SK-N-SH treated with all-trans-retinoic acid at 6 μM for 48 hours (cell line): ENCODE measurements around the gene CRYAB.

ENCODE experiments used
- ATAC-seq: fragments of 200-7000 bp; cut with Tn5 transposase; 3 replicates; pipeline ENCODE4 v1.9.1; 2020; ENCODE audit warnings: mild to moderate bottlenecking, moderate library complexity
- CSDC2 ChIP-seq: fragments of 250-450 bp; sonication (Bioruptor Pico); IDR thresholded peaks from 2 replicates; pipeline ENCODE4 v1.5.0; 2020; ENCODE audit warnings: mild to moderate bottlenecking, moderate library complexity
- GLIS3 ChIP-seq: fragments of 250-450 bp; sonication (Bioruptor Pico); IDR thresholded peaks from 2 replicates; pipeline ENCODE4 v1.5.0; 2020; ENCODE audit warnings: mild to moderate bottlenecking, moderate library complexity
- OSR1 ChIP-seq: fragments of 250-450 bp; sonication (Bioruptor Pico); IDR thresholded peaks from 2 replicates; pipeline ENCODE4 v1.8.0; 2022; ENCODE audit warnings: moderate library complexity, mild to moderate bottlenecking, inconsistent platforms
- TCF4 ChIP-seq: fragments of 250-450 bp; sonication (Bioruptor Pico); IDR thresholded peaks from 2 replicates; pipeline ENCODE4 v1.8.0; 2021; ENCODE audit warnings: mild to moderate bottlenecking, moderate library complexity, borderline replicate concordance
- TOX ChIP-seq: fragments of 250-450 bp; sonication (Bioruptor Pico); IDR thresholded peaks from 2 replicates; pipeline ENCODE4 v1.8.0; 2021; ENCODE audit warnings: mild to moderate bottlenecking, moderate library complexity, borderline replicate concordance
- ZC3H10 ChIP-seq: fragments of 250-450 bp; sonication (Bioruptor Pico); IDR thresholded peaks from 2 replicates; pipeline ENCODE4 v1.5.1; 2021; ENCODE audit warnings: mild to moderate bottlenecking, moderate library complexity
- ZFP30 ChIP-seq: fragments of 450-650 bp; formaldehyde crosslinking; IDR thresholded peaks from 2 replicates; pipeline ENCODE4 v1.5.0; 2022; ENCODE audit warnings: mild to moderate bottlenecking, moderate library complexity
- ZNF565 ChIP-seq: fragments of 450-650 bp; formaldehyde crosslinking; conservative IDR thresholded peaks from 2 replicates; pipeline ENCODE4 v1.5.0; 2020; ENCODE audit warnings: low read depth, mild to moderate bottlenecking, moderate library complexity
- ZNF70 ChIP-seq: fragments of 450-650 bp; formaldehyde crosslinking; IDR thresholded peaks from 2 replicates; pipeline ENCODE4 v1.5.0; 2020; ENCODE audit warnings: mild to moderate bottlenecking, moderate library complexity
- ZNF8 ChIP-seq: fragments of 450-650 bp; formaldehyde crosslinking; IDR thresholded peaks from 2 replicates; pipeline ENCODE4 v1.5.0; 2020; ENCODE audit warnings: mild to moderate bottlenecking, moderate library complexity
- TF ChIP-seq, protein P1 (sequence below): fragments of 250-450 bp; sonication (Bioruptor Pico); IDR thresholded peaks from 2 replicates; pipeline ENCODE4 v1.8.0; 2020; ENCODE audit warnings: mild to moderate bottlenecking, moderate library complexity, borderline replicate concordance
- TF ChIP-seq, protein P2 (sequence below): fragments of 250-450 bp; sonication (Bioruptor Pico); IDR thresholded peaks from 2 replicates; pipeline ENCODE4 v1.5.1; 2021; ENCODE audit warnings: mild to moderate bottlenecking, moderate library complexity
- TF ChIP-seq, protein P3 (sequence below): fragments of 250-450 bp; sonication (Bioruptor Pico); IDR thresholded peaks from 2 replicates; pipeline ENCODE4 v1.8.0; 2021; ENCODE audit warnings: low read depth, mild to moderate bottlenecking, moderate library complexity, borderline replicate concordance
- TF ChIP-seq, protein P4 (sequence below): fragments of 250-450 bp; sonication (Bioruptor Pico); IDR thresholded peaks from 2 replicates; pipeline ENCODE4 v1.5.1; 2020; ENCODE audit warnings: low read depth, mild to moderate bottlenecking, moderate library complexity
- TF ChIP-seq, protein P5 (sequence below): fragments of 250-450 bp; sonication (Bioruptor Pico); IDR thresholded peaks from 2 replicates; pipeline ENCODE4 v1.5.0; 2020; ENCODE audit warnings: mild to moderate bottlenecking, moderate library complexity

The CRYAB gene

DNA sequence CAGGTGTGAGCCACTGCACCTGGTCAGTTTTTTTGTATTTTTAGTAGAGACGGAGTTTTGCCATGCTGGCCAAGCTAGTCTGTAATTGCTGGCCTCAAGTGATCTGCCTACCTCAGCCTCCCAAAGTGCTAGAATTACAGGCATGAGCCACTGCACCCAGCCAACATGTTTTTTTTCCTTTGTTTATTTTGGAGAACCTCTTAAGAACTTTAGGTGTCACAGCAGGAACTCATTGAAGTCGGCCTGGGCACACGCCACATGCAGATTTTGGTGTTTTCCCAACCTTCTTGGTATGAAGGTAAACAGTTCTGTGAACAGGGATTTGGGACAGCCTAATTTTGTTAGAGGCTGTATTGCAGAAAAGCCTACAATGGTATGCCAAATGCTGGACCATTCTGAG, 34.9 kb upstream of the CRYAB start:
- no peak for TF ChIP-seq ZNF565 (CRISPR knock-in tag)
- TF ChIP-seq, protein P1, sequence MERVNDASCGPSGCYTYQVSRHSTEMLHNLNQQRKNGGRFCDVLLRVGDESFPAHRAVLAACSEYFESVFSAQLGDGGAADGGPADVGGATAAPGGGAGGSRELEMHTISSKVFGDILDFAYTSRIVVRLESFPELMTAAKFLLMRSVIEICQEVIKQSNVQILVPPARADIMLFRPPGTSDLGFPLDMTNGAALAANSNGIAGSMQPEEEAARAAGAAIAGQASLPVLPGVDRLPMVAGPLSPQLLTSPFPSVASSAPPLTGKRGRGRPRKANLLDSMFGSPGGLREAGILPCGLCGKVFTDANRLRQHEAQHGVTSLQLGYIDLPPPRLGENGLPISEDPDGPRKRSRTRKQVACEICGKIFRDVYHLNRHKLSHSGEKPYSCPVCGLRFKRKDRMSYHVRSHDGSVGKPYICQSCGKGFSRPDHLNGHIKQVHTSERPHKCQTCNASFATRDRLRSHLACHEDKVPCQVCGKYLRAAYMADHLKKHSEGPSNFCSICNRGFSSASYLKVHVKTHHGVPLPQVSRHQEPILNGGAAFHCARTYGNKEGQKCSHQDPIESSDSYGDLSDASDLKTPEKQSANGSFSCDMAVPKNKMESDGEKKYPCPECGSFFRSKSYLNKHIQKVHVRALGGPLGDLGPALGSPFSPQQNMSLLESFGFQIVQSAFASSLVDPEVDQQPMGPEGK (CRISPR knock-in tag), result no peak
- TF ChIP-seq, protein P2, sequence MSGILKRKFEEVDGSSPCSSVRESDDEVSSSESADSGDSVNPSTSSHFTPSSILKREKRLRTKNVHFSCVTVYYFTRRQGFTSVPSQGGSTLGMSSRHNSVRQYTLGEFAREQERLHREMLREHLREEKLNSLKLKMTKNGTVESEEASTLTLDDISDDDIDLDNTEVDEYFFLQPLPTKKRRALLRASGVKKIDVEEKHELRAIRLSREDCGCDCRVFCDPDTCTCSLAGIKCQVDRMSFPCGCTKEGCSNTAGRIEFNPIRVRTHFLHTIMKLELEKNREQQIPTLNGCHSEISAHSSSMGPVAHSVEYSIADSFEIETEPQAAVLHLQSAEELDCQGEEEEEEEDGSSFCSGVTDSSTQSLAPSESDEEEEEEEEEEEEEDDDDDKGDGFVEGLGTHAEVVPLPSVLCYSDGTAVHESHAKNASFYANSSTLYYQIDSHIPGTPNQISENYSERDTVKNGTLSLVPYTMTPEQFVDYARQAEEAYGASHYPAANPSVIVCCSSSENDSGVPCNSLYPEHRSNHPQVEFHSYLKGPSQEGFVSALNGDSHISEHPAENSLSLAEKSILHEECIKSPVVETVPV, result no peak
- TF ChIP-seq, protein P3, sequence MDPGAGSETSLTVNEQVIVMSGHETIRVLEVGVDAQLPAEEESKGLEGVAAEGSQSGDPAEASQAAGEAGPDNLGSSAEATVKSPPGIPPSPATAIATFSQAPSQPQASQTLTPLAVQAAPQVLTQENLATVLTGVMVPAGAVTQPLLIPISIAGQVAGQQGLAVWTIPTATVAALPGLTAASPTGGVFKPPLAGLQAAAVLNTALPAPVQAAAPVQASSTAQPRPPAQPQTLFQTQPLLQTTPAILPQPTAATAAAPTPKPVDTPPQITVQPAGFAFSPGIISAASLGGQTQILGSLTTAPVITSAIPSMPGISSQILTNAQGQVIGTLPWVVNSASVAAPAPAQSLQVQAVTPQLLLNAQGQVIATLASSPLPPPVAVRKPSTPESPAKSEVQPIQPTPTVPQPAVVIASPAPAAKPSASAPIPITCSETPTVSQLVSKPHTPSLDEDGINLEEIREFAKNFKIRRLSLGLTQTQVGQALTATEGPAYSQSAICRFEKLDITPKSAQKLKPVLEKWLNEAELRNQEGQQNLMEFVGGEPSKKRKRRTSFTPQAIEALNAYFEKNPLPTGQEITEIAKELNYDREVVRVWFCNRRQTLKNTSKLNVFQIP, result no peak
- no peak for TF ChIP-seq OSR1 (CRISPR knock-in tag)
- TF ChIP-seq ZC3H10 (CRISPR knock-in tag), result no peak
- no peak for TF ChIP-seq ZNF8 (CRISPR knock-in tag)
- TF ChIP-seq CSDC2 (CRISPR knock-in tag), result no peak

DNA sequence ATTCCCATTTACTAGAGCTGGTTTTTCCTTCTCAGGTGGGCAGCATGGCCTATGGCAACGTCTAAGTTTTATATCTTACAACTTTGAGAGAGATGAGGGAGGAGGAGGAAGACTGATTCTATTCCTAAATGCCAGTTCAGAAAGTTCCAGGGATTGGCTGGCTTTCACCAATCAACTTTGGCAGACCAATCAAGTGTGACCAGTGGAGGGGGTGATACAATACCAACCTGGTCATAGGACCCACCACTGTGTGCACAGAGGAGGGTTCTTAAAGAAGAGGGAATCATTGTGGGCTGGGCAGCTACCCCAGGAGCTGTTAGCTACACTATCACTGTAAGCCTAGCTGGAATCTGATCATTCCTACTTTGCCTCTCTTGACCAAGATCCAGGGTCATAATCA, 33.6 kb upstream of the CRYAB start:
- TF ChIP-seq ZFP30 (CRISPR knock-in tag) (no peak), GLIS3 (CRISPR knock-in tag) (no peak), ZNF70 (CRISPR knock-in tag) (no peak), TCF4 (no peak), ZNF565 (CRISPR knock-in tag) (no peak), TOX (CRISPR knock-in tag) (no peak)
- TF ChIP-seq, protein P4, sequence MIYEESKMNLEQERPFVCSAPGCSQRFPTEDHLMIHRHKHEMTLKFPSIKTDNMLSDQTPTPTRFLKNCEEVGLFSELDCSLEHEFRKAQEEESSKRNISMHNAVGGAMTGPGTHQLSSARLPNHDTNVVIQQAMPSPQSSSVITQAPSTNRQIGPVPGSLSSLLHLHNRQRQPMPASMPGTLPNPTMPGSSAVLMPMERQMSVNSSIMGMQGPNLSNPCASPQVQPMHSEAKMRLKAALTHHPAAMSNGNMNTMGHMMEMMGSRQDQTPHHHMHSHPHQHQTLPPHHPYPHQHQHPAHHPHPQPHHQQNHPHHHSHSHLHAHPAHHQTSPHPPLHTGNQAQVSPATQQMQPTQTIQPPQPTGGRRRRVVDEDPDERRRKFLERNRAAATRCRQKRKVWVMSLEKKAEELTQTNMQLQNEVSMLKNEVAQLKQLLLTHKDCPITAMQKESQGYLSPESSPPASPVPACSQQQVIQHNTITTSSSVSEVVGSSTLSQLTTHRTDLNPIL, result no peak
- TF ChIP-seq, protein P5, sequence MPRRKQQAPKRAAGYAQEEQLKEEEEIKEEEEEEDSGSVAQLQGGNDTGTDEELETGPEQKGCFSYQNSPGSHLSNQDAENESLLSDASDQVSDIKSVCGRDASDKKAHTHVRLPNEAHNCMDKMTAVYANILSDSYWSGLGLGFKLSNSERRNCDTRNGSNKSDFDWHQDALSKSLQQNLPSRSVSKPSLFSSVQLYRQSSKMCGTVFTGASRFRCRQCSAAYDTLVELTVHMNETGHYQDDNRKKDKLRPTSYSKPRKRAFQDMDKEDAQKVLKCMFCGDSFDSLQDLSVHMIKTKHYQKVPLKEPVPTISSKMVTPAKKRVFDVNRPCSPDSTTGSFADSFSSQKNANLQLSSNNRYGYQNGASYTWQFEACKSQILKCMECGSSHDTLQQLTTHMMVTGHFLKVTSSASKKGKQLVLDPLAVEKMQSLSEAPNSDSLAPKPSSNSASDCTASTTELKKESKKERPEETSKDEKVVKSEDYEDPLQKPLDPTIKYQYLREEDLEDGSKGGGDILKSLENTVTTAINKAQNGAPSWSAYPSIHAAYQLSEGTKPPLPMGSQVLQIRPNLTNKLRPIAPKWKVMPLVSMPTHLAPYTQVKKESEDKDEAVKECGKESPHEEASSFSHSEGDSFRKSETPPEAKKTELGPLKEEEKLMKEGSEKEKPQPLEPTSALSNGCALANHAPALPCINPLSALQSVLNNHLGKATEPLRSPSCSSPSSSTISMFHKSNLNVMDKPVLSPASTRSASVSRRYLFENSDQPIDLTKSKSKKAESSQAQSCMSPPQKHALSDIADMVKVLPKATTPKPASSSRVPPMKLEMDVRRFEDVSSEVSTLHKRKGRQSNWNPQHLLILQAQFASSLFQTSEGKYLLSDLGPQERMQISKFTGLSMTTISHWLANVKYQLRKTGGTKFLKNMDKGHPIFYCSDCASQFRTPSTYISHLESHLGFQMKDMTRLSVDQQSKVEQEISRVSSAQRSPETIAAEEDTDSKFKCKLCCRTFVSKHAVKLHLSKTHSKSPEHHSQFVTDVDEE (CRISPR knock-in tag), result no peak
- no peak for ATAC-seq

More for the DNA sequence above, 34.9 kb upstream of the CRYAB start:
- no peak for ATAC-seq

DNA sequence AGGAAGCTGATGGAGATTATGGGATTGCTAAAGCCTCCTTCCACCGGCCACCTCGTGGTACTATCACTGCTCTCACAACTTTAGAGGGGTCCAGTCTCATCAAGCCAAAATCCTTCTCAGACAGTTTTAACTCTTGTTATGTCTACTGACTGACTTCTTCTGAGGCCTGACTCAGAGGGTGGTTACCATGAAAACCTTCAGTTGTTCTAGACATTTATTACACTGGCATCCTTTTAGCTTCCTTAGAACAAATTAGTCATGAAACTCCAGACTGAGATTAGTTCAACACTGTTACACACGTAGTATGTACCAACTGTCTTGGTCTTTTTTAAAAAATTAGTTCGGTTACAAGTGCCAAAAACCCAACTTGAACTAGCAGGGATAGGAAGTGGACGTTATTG, 33.1 kb upstream of the CRYAB start:
- peak; percentile 44 for ATAC-seq

More for the DNA sequence above, 33.1 kb upstream of the CRYAB start:
- TF ChIP-seq GLIS3 (CRISPR knock-in tag) (no peak), OSR1 (CRISPR knock-in tag) (no peak)
- TF ChIP-seq, protein P5 (CRISPR knock-in tag), result no peak
- TF ChIP-seq, protein P1 (CRISPR knock-in tag), result no peak
